Ectodermal cell (in vitro differentiated cells): Measurements from ENCODE around the gene SMURF2.
"Not testable (repeated sequence)": the region's sequence is repeated elsewhere in the genome, so short reads cannot be mapped to it uniquely, and the experiment has no call there.

Experiments used
- H3K27ac ChIP-seq: 2 replicates; pipeline ENCODE4 v1.7.0; 2013; ENCODE audit warnings: mild to moderate bottlenecking, low read depth, low read length; ENCODE audit not compliant: insufficient read depth, poor library complexity, severe bottlenecking
- H3K27me3 ChIP-seq: 2 replicates; pipeline ENCODE4 v1.7.0; 2013; ENCODE audit warnings: mild to moderate bottlenecking, low read length; ENCODE audit not compliant: insufficient read depth, control insufficient read depth, poor library complexity, severe bottlenecking
- H3K36me3 ChIP-seq: one replicate; pipeline ENCODE4 v1.7.0; 2013; ENCODE audit warnings: low read length; ENCODE audit not compliant: control insufficient read depth, insufficient read depth
- H3K4me1 ChIP-seq: one replicate; pipeline ENCODE4 v1.7.0; 2013; ENCODE audit warnings: low read length; ENCODE audit not compliant: control insufficient read depth, insufficient read depth
- H3K4me3 ChIP-seq: 2 replicates; pipeline ENCODE4 v1.7.0; 2013; ENCODE audit warnings: low read depth, low read length, control low read depth; ENCODE audit not compliant: insufficient read depth
- H3K9me3 ChIP-seq: 2 replicates; pipeline ENCODE4 v1.7.0; 2013; ENCODE audit warnings: mild to moderate bottlenecking, low read length, moderate library complexity; ENCODE audit not compliant: control insufficient read depth
- WGBS, 2 experiments: methylation state at CpG; one replicate each; pipeline ENCODE4 v1.1.7; 2013; ENCODE audit warnings: missing lambda C conversion rate in 2 of 2; 5-methylcytosine and 5-hydroxymethylcytosine counted together

Gene SMURF2

GRCh38 chr17:64599187-64599676 lies 62.9 kb downstream of the SMURF2 start:
- no peak overlapping the region for H3K4me3 ChIP-seq
- H3K9me3 ChIP-seq = no peaks in the 10 kb centered on the region
- 81 to 84% methylated on average over 9 to 10 of the region's 10 CpGs for WGBS, 2 experiments
- no peaks in the 10 kb centered on the region for H3K36me3 ChIP-seq
- H3K27ac ChIP-seq = no peak overlapping the region
- H3K27me3 ChIP-seq = no peaks in the 10 kb centered on the region
- no peaks in the 10 kb centered on the region for H3K4me1 ChIP-seq

GRCh38 chr17:64598672-64599071 lies 63.4 kb downstream of the SMURF2 start:
- no peak overlapping the region for H3K27ac ChIP-seq
- H3K9me3 ChIP-seq = no peaks in the 10 kb centered on the region
- WGBS, 2 experiments = 92% methylated on average over 1 of the region's 2 CpGs; no CpG with 5 or more reads in 1 of the 2 experiments

GRCh38 chr17:64596988-64597387 lies 65.1 kb downstream of the SMURF2 start:
- no peak overlapping the region for H3K4me3 ChIP-seq
- no peaks in the 10 kb centered on the region for H3K9me3 ChIP-seq
- H3K4me1 ChIP-seq = no peaks in the 10 kb centered on the region
- no peaks in the 10 kb centered on the region for H3K36me3 ChIP-seq
- no peak overlapping the region for H3K27ac ChIP-seq
- H3K27me3 ChIP-seq = no peaks in the 10 kb centered on the region
- WGBS, 2 experiments = 88 to 95% methylated on average over 1 of the region's 1 CpG

More at GRCh38 chr17:64598672-64599071, 63.4 kb downstream of the SMURF2 start:
- H3K4me1 ChIP-seq = no peaks in the 10 kb centered on the region
- H3K36me3 ChIP-seq = no peaks in the 10 kb centered on the region
- H3K4me3 ChIP-seq = no peak overlapping the region
- no peaks in the 10 kb centered on the region for H3K27me3 ChIP-seq

- WGBS, 2 experiments = 100% methylated on average over 1 of the region's 2 CpGs
- H3K27ac ChIP-seq = no peak overlapping the region
- no peak overlapping the region for H3K4me3 ChIP-seq
- no peaks in the 10 kb centered on the region for H3K36me3 ChIP-seq
- H3K4me1 ChIP-seq = no peaks in the 10 kb centered on the region
- no peaks in the 10 kb centered on the region for H3K27me3 ChIP-seq
- no peaks in the 10 kb centered on the region for H3K9me3 ChIP-seq
Measured at GRCh38 chr17:64596439-64596838, 65.7 kb downstream of the SMURF2 start.

DNA sequence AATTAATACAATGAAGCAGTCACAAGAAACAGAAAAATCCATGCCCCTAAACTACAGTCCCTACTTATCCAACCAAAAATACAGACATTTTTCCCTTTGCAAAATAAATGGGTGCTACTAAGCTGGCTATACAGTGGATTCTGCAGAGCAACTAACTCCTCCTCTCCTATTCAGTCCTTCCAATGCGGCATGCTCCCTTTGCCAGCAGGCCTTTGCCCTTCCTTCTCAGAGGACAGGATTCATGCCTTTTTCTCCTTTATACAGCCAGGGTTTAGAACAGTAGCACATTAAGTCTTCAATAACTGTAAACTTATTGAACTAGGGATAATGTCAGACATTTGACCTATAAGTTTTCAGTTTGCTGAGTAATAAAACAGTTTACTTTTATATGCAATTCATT lies 70.2 kb downstream of the SMURF2 start:
- Histone ChIP-seq H3K27me3 (no peaks in the 10 kb centered on the region), H3K27ac (no peak overlapping the region), H3K4me3 (no peak overlapping the region), H3K9me3 (no peaks in the 10 kb centered on the region), H3K4me1 (no peaks in the 10 kb centered on the region), H3K36me3 (no peaks in the 10 kb centered on the region)
- WGBS, 2 experiments = 80 to 85% methylated on average over 1 of the region's 1 CpG

DNA sequence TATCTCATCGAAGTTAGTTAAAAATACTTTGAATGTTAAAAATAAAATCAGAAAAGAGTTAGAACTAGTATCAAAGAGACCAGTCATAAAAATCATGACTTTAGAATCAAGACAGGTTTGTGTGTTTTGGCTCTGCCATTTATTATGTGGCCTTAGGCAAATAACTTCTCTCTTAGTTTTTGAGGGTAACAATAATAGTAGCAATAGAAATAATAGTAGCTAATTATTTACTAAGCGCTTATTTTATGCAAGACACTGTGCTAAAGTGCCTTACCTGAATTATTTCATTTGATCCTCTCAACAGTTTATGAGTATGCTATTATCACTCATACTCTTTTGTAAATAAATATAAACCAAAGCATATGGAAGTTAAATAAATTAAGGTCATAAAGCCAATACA lies 77.0 kb downstream of the SMURF2 start:
- Histone ChIP-seq H3K4me3 (no peak overlapping the region), H3K36me3 (no peaks in the 10 kb centered on the region)
- WGBS, 2 experiments = 83% methylated on average over 1 of the region's 2 CpGs; no CpG with 5 or more reads in 1 of the 2 experiments

DNA sequence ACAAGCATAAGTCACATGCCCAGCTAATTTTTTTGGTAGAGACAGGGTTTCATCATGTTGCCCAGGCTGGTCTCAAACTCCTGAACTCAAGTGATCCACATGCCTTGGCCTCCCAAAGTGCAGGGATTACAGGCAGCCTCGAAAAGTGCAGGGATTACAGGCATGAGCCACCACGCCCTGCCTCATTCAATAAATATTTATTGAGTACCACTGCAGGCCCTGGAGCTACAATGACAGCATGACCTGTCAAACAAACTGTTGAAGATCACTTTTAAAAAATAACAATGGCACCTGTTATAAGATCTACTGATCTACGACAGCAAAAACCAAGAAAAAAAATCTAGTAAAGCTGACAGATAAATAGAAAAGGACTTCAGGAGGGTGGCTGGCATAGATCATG lies 79.1 kb downstream of the SMURF2 start:
- Histone ChIP-seq H3K9me3 (no peaks in the 10 kb centered on the region), H3K27me3 (no peaks in the 10 kb centered on the region), H3K27ac (no peak overlapping the region), H3K36me3 (no peaks in the 10 kb centered on the region), H3K4me3 (no peak overlapping the region), H3K4me1 (no peaks in the 10 kb centered on the region)
- 77 to 96% methylated on average over 3 of the region's 3 CpGs for WGBS, 2 experiments

More for the DNA sequence above, 77.0 kb downstream of the SMURF2 start:
- Histone ChIP-seq H3K4me1 (no peaks in the 10 kb centered on the region), H3K27ac (no peak overlapping the region), H3K27me3 (no peaks in the 10 kb centered on the region), H3K9me3 (no peaks in the 10 kb centered on the region)

- Histone ChIP-seq H3K27me3 (no peaks in the 10 kb centered on the region), H3K36me3 (no peaks in the 10 kb centered on the region), H3K27ac (no peak overlapping the region), H3K4me1 (no peaks in the 10 kb centered on the region), H3K4me3 (no peak overlapping the region), H3K9me3 (no peaks in the 10 kb centered on the region)
- 92 to 94% methylated on average over 7 of the region's 7 CpGs for WGBS, 2 experiments
Measured at GRCh38 chr17:64580384-64581315, 81.5 kb downstream of the SMURF2 start.

GRCh38 chr17:64579917-64580316 lies 82.2 kb downstream of the SMURF2 start:
- Histone ChIP-seq H3K9me3 (no peaks in the 10 kb centered on the region), H3K36me3 (no peaks in the 10 kb centered on the region), H3K4me1 (no peaks in the 10 kb centered on the region), H3K27ac (no peak overlapping the region), H3K27me3 (no peaks in the 10 kb centered on the region), H3K4me3 (no peak overlapping the region)
- WGBS, 2 experiments = no CpG with 5 or more reads among the region's 1 CpG

DNA sequence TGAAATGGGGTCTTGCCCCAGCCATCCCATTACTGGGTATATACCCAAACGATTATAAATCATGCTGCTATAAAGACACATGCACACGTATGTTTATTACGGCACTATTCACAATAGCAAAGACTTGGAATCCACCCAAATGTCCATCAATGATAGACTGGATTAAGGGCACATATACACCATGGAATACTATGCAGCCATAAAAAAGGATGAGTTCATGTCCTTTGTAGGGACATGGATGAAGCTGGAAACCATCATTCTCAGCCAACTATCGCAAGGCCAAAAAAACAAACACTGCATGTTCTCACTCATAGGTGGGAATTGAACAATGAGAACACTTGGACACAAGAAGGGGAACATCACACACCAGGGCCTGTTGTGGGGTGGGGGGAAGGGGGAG lies 85.1 kb downstream of the SMURF2 start:
- not testable (repeated sequence) for H3K36me3 ChIP-seq, H3K4me1 ChIP-seq, H3K4me3 ChIP-seq, H3K9me3 ChIP-seq, H3K27me3 ChIP-seq, H3K27ac ChIP-seq
- WGBS, 2 experiments = 97 to 98% methylated on average over 4 of the region's 4 CpGs
